NAMALWA (cell line): Measurements from ENCODE around the gene SYNRG.

ENCODE experiments used
- DNase-seq: peaks from one replicate; pipeline ENCODE4 v3.0.0-alpha.2; 2015; ENCODE audit warnings: low spot score

The SYNRG gene

GRCh38 chr17:37502009-37502936 is 106.9 kb downstream of the SYNRG start:
- DNase-seq, result no peak

- no peak for DNase-seq
These were observed 108.8 kb downstream of the SYNRG start for GRCh38 chr17:37500378-37500777.

- DNase-seq, result no peak
These were observed 114.2 kb downstream of the SYNRG start for GRCh38 chr17:37494971-37495370.

GRCh38 chr17:37494401-37494831 is 114.8 kb downstream of the SYNRG start:
- DNase-seq, result no peak

- DNase-seq, result no peak
These were observed 115.8 kb downstream of the SYNRG start for GRCh38 chr17:37493249-37494027.

GRCh38 chr17:37492167-37492566 is 117.1 kb downstream of the SYNRG start:
- DNase-seq, result no peak

- DNase-seq, result peak; percentile 47
These were observed 118.3 kb downstream of the SYNRG start for GRCh38 chr17:37490638-37491614.

- peak; percentile 92 for DNase-seq
These were observed 119.1 kb downstream of the SYNRG start for GRCh38 chr17:37490022-37490587.

GRCh38 chr17:37489197-37490001 is 119.8 kb downstream of the SYNRG start, which contains the start of gene DUSP14:
TSS of gene DUSP14 (plus strand) at chr17:37489891. CDS start at chr17:37512273, 22,382 bp downstream.
- DNase-seq, result peak; percentile 88

GRCh38 chr17:37488607-37489196 is 120.5 kb downstream of the SYNRG start:
- peak; percentile 60 for DNase-seq

- DNase-seq, result peak; percentile 41
These were observed 121.1 kb downstream of the SYNRG start for GRCh38 chr17:37488009-37488604.

- no peak for DNase-seq
These were observed 123.2 kb downstream of the SYNRG start for GRCh38 chr17:37485938-37486570.

GRCh38 chr17:37483311-37484039 is 125.7 kb downstream of the SYNRG start:
- DNase-seq, result peak; percentile 24

- no peak for DNase-seq
These were observed 128.1 kb downstream of the SYNRG start for GRCh38 chr17:37481001-37481665.

GRCh38 chr17:37480427-37480826 is 128.8 kb downstream of the SYNRG start:
- DNase-seq, result no peak

GRCh38 chr17:37479025-37479424 is 130.2 kb downstream of the SYNRG start:
- no peak for DNase-seq

GRCh38 chr17:37478187-37478586 is 131.0 kb downstream of the SYNRG start:
- DNase-seq, result no peak
